GM18517 (cell line): ENCODE measurements around the gene COLGALT1.
"Not testable (repeated sequence)": the region's sequence is repeated elsewhere in the genome, so short reads cannot be mapped to it uniquely, and the experiment has no call there.

Experiments
- ATAC-seq: cut with Tn5 transposase; IDR thresholded peaks from one replicate; pipeline ENCODE4 v1.9.1; 2021; ENCODE audit warnings: mild to moderate bottlenecking, moderate library complexity; ENCODE audit not compliant: unreplicated experiment

Gene COLGALT1

GRCh38 chr19:17590866-17591265, 35.4 kb downstream of the COLGALT1 start:
- no peak for ATAC-seq

GRCh38 chr19:17594296-17594695, 38.8 kb downstream of the COLGALT1 start:
- ATAC-seq = not testable (repeated sequence)

GRCh38 chr19:17598063-17598462, 42.6 kb downstream of the COLGALT1 start:
- ATAC-seq = not testable (repeated sequence)

GRCh38 chr19:17598953-17599352, 43.5 kb downstream of the COLGALT1 start:
- no peak for ATAC-seq

GRCh38 chr19:17599780-17600179, 44.3 kb downstream of the COLGALT1 start:
- no peak for ATAC-seq

- no peak for ATAC-seq
Observed at GRCh38 chr19:17601683-17602082, 46.2 kb downstream of the COLGALT1 start.

- ATAC-seq = no peak
Observed at GRCh38 chr19:17602217-17602616, 46.8 kb downstream of the COLGALT1 start.

- ATAC-seq = no peak
Observed at GRCh38 chr19:17602872-17603510, 47.5 kb downstream of the COLGALT1 start.

GRCh38 chr19:17604372-17605025, 49.0 kb downstream of the COLGALT1 start:
- no peak for ATAC-seq

- no peak for ATAC-seq
Observed at GRCh38 chr19:17605117-17605516, 49.7 kb downstream of the COLGALT1 start.

- no peak for ATAC-seq
Observed at GRCh38 chr19:17605761-17606589, 50.5 kb downstream of the COLGALT1 start.

- no peak for ATAC-seq
Observed at GRCh38 chr19:17606590-17607185, 51.2 kb downstream of the COLGALT1 start.

- no peak for ATAC-seq
Observed at GRCh38 chr19:17607936-17608335, 52.5 kb downstream of the COLGALT1 start.

GRCh38 chr19:17610384-17610783, 54.9 kb downstream of the COLGALT1 start:
- no peak for ATAC-seq

- no peak for ATAC-seq
Observed at GRCh38 chr19:17611462-17612244, 56.2 kb downstream of the COLGALT1 start.

GRCh38 chr19:17614476-17614875, 59.0 kb downstream of the COLGALT1 start:
- no peak for ATAC-seq

GRCh38 chr19:17615889-17616685, 60.6 kb downstream of the COLGALT1 start:
- no peak for ATAC-seq

GRCh38 chr19:17616686-17616960, 61.2 kb downstream of the COLGALT1 start:
- ATAC-seq = no peak

- no peak for ATAC-seq
Observed at GRCh38 chr19:17616961-17617806, 61.7 kb downstream of the COLGALT1 start.
